GM19468 (cell line): ENCODE data around the gene HCN3.
A peak's percentile ranks its signal among the peaks of the same experiment; 100 is the strongest.

ENCODE experiments used
- ATAC-seq: cut with Tn5 transposase; IDR thresholded peaks from one replicate; pipeline ENCODE4 v1.9.1; 2021; ENCODE audit warnings: mild to moderate bottlenecking, moderate library complexity, moderate number of reproducible peaks; ENCODE audit not compliant: unreplicated experiment; ENCODE audit errors: extremely low read depth

Gene HCN3

DNA sequence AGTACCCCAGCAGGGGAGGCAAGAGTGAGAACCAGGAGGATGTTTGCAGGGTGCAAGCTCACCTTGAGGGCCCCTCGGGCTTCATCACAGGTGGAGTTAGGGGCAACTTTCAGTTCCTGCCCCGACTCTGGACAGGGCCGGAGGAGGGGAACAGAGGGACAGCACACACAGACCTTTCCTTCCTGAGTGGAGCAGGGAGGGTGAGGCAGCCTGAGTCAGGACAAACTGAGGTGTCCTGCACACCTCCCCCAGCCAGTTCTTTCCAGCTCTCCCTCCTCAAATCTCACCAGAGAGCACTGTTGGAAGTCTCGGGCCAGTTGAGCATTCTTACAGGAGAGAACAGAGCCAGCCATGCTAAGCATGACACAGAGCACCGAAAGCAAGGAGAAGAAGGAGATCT is 23.5 kb upstream of the HCN3 start:
- no peak for ATAC-seq

DNA sequence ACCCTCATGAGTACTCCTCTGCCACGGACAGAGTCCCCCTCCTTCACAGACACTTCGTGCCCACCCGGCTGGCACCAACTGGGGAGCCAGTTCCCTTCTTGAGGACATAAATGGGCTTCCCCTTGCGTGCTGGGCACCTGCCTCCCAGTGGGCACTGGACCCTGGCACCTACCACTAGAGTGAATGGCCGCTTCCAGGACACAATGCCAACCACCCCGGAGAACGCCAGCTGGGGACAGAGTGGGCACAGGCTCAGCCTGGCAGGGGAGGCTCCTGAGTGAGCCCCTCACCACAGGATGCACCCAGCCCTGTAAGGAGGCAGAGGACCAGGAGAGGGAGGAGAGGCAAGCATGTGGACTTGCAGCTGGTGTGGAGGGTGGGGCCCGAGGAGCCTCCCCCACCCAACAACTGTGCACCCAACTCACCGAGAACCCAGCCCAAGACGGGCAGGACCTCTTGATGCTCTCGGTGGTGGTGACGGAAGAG is 23.0 kb upstream of the HCN3 start:
- ATAC-seq: no peak

DNA sequence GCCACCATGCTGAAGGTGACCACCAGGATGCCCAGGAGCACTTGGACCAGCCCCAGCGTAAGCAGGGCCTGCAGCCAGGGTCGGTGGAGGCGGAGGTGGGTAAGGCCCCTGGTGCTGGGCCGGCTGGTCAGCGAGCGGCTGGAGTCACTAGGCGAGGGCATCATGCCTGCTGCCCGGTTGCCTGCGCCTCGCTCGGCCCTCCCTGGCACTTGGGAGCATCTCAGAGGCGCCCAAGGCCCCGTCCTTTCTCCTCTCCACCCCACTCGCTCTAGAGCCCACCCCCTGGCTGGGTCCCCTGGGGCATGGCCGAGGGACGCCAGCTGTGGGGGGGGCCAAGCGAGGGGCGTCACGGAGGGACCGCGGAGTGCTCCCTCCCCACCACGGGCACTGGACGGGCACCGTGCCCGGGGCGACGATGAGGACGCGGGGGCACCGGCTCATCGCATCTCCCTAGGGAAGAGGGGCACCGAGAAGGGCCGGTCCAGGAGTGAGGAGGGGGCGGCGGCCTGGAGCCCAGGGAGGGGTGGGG is 22.5 kb upstream of the HCN3 start:
- no peak for ATAC-seq

DNA sequence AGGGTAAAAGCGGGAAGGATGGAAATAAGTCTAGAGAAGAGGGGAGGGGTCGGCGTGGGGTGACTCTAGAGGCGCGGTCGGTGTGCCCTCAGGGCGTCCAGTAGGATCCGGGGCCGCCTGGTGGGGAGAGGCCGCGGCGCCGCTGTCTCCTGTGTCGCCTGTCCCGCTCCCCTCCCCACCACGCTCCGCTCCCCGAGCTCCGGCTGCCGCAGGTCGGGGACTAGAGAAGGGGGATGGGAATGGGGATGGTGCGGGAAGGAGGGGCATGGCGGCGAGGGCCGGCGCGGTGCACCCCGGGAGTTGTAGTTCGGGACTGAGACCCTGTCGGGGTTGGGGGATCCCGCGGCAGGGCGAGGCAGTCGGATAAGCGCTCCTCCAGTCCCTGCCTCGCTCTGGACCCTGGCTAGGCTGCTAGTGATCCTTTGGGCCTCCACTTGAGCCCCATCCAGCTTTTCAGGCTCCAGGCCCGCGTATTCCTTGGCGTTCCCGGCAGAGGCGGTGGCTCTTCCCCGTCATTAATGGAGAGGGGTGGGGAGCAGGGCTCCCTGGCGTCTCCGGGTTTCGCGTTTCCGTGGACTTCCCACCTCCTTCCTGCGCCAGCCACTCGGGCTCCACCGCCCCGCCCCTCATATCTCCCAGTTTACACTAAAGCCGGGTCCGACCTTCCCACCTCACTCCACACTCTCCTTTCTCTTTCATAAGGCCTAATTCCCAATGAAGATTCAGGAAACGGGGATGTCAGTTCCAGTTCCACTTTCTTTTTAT is 21.8 kb upstream of the HCN3 start, which contains the start of gene ENTREP3:
Gene ENTREP3, minus strand, starts transcription at position 241 of the 765 bp plus-strand sequence. CDS start 606 bp downstream, outside the sequence.
- ATAC-seq: no peak

DNA sequence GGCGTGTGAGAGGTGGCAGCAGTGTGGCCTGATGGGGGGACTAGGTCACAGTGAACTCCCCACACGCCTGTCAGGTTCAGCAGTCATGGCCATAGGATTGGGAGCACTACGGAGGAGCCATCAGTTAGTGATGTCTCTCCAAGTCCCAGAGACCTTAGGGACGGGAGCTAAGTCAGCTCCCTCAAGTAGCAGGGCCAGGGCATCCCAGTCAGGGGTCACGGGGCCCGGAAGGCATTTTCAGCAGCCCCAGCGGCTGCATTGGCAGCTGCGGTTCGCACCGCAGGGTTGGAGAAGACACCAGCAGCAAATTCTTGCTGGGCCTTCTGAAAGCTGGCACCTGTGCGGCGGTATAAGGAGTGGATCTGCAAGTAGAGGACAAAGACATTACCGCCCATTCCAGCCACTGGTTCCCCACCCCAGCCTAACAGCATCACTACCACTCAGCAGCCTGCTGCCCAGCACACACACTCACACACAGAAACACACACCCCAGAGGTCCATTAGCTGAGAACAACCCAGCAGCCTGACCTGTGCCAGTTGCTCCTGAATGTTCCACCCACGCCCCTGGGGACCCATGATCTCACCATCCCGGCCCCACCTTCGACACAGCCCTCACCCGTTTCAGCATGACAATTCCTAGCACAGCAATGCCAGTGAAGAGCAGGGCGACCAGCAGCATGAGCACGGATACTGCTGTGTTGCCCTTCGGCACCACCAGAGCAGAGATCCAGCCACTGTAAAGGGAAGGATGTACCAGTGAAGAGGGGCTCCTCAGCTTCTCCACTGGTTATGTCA is 21.0 kb upstream of the HCN3 start:
- ATAC-seq: no peak

DNA sequence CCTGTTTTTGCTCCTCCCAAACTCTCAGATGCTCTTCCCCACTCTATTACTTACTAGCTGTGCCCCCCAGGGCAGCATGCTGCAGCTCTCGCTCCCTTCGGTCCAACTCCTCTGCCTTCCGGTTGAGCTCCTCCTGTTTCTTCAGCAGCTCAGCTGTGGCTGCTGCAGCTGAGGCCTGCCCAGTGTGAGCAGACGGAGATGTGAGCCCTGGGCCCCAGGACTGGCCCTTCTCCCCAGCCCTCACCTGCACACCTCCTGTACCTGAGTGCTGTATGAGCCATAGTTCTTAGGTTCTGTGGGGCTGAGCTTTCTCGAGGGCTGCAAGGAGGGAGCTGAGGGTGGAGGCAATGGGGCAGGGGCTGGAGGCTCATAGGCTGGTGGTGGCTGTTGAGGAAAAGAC is 17.0 kb upstream of the HCN3 start:
- ATAC-seq: no peak

DNA sequence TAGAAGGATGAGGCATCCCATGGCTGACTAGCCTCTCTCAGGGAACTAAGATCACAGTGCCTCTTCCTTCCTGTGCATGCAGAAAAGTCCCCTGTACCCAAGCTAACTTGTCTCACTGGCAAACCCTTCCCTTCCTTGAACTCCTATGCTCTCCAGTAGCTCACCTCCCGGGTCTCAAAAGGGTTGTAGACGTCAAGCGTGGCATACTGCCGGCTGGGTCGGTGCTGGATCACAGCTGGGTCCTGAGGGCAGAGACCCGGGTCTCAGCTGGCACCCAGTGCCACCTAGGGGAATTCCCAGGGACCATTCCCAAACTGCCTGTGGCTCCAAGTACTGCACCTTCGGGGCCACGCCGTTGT is 15.8 kb upstream of the HCN3 start:
- ATAC-seq: no peak

DNA sequence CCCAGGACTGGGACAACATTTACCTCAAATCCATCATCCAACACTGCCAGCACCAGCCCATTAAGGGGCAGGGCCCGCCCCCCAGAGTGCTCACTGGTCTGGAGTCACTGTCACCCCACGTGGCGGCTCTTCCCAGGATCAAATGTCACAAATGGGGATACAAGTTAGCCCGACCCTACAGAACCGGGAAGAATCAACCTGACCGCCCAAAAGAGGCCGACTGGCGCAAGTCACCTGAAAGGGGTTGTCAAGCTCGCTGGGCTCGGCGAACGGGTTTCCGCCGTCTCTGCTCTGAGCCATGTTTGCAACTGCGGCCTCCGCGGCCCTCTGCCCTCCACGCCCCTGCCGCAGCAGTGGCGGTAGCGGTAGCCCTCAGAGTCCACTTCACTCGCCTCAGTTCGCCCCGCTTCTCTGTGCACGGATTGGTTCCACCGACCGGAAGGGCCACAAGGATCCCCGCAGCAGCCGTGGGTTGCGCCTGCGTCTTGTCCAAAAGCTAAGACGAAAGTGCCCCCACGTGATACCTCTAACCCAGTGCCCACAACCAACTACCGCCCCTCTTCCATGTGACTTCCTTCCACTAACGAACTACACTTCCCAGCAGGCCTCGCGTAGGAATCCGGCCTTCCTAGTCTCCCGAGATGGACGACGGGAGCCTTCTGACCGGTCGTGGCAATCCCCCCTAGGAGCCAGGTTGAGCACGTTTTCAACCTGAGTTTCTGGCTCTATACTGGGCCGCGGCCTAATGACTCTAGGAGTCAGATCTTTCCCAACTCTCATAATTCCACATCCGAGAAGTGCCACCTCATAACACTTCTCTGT is 15.2 kb upstream of the HCN3 start, which contains the start of gene SCAMP3:
Gene SCAMP3, minus strand, starts transcription at position 509 of the 822 bp plus-strand sequence. Its CDS starts 209 bp downstream, at position 300.
- peak; percentile 82 for ATAC-seq

DNA sequence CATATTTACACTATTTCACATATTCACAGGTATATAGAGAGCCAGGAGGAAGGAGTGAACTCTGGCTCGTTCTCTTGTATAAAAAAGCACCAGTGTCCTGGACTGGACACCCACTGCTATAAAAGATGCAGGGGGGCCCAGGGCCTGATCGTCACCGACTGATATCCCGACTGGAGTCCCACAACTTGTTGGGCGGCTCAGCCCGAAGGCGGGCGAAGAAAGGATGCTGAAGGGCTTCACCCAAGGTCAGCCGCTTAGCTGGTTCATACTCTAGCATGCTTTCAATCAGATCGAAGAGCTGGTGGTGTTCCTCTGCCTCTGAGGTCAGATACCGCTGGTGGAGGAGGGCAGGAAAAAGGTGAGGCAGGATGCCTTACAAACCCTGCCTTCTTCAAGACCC is 14.2 kb upstream of the HCN3 start:
- no peak for ATAC-seq

DNA sequence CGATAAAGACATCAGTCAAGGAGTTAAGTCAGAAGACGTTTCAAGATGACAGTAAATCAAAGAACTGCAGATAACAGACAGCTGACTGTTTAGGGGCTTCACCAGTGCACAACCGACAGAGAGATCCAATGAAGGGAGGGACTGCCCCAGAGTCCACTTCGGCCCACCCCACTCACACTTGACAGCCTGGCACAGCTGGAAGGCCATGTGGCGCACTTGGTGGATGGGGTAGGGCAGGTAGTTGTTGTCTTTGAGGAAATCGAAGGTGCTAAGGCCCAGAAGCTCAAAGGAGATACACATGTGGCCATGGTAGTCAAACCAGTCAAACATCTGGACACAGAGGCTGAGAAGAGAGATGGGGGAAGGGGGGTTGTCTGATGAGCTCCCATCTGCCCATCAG is 10.7 kb upstream of the HCN3 start:
- ATAC-seq: no peak

DNA sequence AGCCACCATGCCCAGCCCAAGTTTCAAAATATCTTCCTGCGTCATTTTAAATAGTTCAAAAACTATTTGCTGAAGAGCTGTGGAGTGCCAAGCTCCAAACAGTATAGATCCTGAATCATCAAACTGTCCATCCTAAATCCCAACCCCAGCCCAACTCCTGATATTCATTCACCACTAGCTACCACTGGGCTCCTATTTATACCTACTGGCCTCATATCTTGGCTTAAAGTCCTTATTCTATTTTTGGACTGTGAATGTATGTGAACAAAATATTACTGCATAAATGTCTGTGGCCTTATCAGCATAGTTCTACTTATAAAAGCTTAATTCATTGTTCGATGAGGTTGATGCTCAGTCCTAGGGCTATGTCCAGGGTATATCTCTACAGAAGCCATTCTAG is 9.9 kb upstream of the HCN3 start:
- ATAC-seq: no peak

DNA sequence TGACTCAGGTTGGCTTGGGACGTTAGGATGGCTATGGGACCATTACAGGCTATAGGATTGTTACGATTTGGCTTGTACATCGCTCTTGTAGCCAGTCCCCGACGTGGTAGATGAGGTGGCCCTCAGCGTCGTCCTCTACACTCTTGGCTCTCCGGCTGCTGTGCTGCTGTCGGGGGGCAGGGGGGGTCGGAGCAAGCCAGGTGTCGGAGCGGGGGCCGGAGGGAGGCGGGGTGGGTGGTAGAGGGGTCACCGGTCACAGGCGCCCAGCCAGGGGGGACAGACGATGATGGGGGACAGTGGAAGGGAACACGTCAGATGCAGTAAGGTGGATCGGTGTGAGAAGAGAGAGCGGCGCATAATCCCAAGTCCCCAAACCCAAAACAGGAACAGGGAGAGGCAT is 8.6 kb upstream of the HCN3 start:
- ATAC-seq: no peak

DNA sequence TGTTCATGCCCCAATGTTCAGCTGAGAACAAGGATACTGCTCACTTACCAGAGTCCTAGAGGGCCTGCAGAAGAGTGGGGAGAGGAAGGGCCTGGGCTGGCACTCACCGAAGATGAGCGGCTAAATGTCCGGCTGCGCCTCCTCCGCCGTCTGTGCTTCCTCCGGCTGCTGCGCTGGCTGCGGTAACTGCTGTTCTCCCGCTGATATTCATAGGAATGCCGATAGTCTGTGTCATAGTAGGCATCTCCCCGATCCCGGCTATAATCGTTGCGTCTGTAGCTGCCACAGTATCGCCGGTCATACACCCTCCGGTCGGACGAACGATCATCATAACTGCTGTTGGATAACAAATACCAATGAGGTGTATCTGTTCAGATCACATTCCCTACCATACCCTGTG is 7.9 kb upstream of the HCN3 start:
- ATAC-seq: no peak

DNA sequence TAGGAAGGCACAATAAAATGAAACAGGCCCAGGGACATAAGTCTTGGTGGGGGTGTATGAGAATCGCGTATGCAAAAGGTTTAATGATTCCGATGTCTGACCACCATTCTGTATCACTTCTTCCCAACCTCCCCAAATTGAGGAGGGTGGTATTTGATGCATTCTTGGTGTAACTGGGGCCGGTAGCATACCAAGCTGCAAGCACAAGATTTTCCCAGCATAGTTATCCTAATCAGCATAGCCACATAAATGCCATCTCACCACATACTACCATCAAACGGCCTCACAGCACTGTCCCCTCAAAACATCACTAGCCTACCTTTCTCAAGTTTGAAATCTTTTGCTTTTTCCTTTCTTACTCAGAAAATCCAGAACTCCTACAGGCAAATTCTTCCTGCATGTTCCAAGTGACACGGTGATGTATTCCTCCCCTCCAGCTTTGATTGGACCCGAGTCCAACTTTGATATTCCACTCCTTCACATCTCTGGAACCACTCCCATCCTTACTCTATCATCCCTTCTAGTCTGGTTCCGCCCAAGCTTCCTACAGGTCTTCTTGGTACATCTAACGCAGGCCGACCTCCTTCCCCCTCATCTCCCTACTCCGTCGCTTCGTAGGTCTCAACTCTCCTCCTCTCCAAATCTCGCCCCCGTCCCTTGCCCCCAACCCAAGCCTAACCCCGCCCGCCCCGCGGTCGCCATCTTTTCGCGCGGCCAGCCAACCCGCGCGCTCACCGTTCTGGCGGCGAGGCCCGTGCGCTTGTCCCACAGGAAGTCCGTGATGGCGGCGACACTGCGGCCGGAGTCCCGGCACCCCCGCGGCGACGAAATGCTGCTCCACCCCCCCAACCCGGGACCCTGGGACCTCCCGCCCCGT is 4.6 kb upstream of the HCN3 start:
- no peak for ATAC-seq

DNA sequence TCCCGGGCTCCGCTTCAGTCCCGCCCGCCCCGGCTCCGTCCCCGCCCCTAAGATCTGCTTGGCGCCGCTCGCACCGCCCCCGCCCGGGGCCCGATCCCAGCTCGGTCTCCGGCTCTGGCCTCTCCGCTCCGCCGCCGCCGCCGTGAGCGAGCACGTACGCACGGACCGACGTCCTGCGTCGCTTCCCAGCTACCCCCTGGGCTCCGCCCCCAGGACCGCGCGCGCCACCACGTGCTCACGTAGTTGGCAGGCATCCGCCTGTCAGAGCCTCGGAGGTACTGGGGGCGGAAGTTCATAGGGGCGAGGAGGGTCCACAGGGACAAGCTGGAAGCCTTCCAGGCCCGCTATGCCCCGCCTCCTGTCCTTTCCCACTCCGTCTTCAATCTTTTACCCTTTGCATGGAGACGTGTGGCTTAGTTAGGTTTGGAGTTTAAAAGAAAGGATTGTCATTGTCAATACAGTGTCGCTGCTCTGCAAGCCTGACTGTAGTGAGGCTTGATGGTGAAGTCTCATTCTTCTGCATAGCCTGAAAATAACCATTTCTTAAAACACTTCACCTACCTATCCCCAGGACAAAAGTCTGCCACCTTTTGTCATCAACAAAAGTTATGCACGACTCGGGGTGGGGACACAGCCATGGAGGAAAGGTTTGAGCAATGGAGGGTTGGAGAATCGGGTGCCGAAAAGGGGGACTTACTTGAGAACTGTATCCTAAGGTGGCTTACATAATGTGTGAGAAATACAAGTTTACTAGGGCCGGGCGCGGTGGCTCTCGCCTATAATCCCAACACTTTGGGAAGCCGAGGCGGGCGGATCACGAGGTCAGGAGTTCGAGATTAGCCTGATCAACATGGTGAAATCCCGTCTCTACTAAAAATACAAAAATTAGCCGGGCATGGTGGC is 3.7 kb upstream of the HCN3 start, which contains the start of gene CLK2:
Gene CLK2, minus strand, starts transcription at position 162 of the 903 bp plus-strand sequence. CDS start 2,527 bp downstream, outside the sequence.
- peak; percentile 73 for ATAC-seq

DNA sequence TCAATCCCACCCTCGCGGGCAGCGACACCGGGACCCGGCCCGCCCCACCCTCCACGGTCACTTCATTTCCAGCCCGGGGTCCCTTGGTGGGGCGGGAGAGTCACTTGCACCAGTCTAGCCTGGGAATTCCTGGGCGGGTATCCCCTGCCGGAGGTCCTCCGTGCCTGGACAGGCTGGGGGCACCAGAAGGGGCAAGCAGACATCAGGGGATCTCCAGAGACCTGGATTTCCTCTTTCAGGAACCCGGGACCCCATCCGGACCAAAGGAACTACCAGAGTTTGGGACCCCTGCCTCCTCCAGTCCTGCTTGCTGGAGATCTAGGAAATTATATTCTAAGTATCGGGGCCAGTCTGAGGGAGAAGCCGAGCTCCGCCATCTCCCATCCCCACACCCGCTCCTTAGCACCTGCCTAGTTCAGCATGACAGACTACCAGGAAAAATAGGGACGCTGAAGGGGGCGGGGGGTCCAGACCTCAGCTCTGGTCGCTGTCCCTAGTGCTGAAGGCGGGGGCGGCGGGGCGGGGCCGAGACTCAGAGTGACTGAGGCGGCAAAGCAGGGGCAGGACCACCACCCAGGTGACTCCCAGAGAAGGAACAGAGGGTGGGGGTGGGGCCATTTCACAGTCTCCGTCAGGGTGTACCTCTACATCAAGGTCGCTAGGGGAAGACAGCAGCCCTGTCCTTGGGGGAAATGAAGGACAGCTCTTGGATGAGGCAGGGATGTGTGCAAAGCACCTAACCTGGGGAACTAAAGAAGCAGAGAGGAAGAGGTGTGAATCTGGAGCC is 832 bp downstream of the HCN3 start:
- ATAC-seq: no peak

DNA sequence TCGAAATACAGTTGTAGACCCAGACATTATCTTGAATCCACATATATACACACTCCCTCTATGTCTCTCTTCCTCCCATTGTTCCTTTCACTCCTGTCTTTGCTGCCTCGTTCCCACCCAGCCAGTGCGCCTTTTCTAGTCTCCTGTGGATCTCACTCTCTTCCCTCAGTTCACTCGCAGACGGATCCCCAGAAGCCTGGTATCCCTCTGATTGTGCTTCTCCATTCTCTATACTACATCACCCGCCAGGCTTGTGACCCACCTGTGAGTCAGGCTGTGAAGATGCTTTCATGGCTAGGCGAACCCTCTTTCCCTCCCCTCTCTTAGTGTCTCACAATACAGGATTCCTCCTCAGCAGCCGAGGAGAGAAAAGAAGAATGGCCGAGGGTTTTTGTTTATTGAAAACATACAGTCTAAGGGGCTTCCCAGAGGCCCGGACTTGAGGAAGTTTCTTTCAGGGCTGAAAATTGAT is 1.5 kb downstream of the HCN3 start:
- no peak for ATAC-seq
